ENCODE data around the gene NEBL.

NEBL gene

DNA sequence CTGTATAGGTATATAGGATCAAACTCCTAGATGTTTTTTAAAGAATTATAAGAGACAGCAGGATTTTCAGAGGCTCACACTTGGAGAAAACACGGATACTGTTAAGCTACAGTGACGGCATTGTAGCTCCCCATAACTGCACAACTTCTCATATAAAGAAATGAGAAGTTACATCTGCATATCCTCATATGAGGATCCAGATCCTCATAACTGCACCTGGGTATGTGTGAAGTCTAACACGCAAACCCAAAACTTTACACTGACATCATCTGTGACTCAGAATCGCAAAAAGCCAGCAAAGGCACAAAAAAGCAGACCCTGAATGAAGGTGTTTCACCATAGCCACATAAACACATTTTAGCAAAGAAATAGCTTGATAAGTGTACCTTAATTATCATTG, 34.1 kb downstream of the NEBL start:
- no peak for DNase-seq

DNA sequence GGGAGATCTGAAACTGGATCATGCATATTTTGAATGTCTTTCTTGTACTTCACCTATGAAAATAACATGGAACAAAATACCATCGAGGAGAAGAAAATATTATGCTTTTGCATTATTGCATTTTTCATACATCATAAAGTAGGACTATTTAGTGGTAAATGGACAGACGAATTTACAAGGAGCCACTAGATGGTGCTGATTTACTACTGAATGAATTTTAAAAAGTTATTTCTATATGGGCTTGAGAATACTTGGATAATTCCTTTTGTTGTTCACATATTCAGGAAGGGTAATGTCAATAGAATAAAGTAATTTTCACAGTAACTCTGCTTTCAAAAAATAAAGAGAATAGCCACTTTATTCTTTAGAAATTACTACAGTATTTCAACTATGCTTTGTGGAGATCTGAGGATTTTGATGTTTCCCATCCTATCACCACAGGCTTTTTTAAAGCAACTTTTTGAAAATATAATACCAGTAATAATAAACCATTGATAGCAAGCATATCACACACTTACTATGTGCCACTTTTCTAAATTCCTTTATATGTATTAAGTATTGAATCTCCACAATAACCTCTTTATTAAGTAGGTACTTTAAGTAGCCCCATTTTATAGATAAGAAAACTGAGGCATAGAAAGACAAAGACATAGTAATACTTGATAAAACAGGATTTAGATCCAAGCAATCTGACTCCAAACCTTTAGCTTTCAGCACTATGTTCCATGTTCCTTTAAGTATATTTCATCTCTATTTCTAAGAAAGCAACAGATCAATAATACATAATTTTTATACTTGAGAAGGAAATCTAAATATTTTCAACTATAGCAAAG, 38.6 kb downstream of the NEBL start:
- DNase-seq = peak; percentile 28

DNA sequence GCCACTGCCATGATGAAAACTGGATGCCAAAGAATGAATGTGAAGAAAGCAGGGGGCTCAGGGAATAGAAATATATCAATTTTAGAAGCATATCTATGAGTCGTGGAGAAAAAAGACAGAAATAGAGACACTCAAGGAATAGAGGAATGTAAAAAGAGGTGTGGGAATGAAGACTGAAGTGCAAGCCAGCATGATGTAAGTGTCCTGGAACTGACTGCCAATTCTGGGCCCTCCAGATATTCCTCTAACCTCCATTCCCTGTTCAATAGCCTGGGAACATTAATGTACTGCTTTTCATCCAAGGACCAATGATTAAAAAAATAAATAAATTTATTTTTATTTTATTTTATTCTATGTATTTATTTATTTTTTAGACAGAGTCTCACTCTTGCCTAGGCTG, 40.6 kb downstream of the NEBL start:
- DNase-seq = no peak

DNA sequence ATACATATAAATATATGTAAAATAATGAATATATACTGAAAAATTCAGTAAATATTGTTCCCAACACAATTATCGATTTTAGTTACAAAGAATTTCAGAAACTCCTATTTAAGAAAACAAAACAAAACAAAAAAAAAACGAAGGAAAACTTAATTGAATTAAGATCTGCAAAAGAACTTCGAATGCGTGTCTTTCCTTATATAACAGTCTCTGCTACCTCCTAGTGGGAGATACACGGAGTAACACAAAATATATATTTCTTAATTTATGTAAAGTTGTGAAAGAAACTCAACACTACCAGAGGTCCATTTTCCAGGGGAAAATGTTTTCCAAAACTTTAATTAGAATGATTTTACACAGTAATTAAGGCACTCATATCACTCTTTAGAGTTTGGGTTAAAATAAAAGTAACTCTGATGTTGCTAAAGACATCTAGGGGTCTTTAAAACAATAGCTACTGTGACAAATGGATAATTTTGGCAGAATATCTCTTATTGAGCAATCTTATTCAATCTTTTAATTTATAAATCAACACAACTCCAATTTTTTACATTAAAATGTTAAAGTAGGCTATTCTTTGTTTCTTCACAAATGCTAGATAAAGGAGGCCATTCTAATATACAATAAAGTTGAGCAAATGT, 41.6 kb downstream of the NEBL start:
- peak; percentile 28 for DNase-seq

DNA sequence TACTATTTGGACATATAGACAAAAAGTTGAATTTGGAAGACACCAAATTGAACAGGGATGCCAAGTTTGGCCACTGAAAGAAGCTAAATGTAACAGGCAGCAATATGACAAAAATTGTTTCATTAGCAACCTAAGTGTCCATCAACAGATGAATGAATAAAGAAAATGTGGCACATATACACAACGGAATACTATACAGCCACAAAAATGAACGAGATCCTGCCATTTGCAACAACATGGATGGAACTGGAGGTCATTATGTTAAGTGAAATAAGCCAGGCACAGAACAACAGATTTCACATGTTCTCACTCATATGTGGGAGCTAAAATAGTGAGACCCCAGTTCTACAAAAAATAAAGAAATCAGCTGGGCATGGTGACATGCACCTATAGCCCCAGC, 43.8 kb downstream of the NEBL start:
- no peak for DNase-seq

DNA sequence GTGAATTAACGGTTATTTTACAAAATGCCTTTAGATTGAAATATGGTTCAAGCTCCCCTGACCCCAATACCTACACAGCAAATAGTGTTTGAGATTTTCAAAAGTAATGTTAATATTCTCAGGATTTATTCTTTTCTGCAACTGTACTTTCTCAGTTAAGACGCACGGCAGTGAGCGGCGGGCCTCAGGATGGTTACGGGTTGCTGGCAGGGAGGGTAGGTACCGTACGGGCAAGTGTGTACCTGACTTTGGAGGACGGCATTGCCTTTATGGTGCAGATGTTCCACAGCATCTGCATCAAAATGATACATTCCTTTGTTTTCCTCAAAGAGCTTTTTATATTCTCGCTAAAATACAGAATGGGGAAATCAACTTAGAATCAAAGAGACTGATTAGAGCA, 44.8 kb downstream of the NEBL start:
- no peak for DNase-seq

DNA sequence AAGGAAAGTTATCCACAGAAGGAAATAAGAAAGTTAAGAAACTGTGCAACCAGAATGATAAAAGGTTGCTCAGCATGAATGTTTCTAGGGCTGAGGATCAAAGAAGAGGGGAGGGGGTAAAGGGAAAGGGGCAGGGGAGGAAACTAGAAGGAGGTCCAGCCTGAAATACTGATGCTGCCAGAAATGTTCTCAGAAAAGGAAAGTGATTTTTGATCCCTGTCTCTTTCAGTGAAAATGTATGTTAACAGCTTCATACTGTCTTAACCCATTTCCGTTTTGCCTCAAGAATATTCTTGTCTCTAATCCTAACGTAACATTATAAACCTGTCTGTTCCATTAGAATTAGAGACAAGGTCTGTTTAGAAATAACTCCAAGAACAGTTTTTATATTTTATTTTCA, 49.6 kb downstream of the NEBL start:
- no peak for DNase-seq

DNA sequence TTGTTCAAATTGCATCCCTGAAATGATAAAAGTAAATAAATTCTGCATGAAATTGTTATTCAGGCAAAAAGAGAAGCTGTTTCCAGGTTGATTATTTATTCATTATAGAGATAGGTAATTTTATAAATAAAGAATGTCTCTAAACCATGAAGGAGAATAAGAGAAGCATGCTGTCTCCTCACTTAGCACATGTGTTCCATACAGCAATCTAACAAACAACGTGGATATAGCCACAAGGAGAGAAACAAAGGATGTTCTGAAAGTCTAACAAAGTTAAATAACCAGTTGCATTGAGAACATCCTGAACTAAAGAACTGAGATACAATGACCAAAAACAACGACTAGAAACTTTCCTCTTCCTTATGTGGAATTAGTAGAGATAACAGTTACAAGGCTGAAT, 50.8 kb downstream of the NEBL start:
- DNase-seq = no peak

DNA sequence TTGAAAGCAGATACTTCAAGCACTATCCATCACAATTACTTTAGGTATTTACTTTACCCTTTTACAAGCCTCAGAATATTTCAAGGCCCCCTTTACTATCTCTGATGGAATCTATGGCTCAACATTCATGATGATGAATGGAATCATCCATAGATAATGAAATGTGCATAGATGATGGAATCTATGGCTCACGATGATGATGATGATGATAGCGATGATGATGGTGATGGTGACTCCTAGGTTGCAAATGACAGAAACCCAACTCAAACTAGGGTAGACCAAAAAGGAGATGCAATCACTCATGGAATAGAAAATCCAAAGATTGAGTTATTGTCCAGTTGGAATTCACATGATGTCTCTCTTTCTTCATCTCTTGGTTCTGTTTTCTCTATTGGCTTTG, 55.7 kb downstream of the NEBL start:
- no peak for DNase-seq

DNA sequence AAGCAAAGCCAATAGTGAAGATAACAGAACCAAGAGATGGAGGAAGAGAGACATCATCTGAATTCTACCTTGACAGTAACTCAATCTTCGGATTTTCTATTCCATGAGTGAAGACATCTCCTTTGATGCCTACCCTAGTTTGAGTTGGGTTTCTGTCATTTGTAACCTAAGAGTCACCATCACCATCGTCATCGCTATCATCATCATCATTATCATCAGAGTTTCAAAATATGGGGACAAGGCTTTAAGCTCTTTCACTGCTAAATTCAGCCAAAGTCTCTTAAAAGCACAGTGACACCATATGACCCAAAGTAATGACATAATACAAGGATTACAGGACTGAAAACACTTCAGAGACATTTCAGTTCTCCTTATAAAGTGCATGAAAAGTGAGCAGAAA, 57.2 kb downstream of the NEBL start:
- DNase-seq = no peak

DNA sequence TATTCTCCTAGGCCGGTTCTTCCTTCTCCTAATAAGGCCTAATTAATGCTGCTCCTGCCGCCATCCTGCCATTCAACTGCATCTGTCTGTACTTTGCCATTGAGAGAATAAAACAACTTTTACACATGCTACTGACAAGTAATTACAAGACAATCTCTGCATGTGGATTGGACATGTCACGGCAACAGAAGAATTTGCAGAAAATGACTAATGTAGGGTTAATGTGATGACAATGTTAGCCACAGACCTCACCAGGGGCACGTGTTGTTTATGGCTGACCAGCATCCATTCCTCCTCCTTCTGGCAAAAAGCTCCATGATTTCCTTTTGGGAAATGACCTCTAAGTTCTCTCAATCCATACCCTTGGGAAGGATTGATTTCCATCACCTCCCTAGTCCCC, 58.0 kb downstream of the NEBL start:
- peak; percentile 27 for DNase-seq

DNA sequence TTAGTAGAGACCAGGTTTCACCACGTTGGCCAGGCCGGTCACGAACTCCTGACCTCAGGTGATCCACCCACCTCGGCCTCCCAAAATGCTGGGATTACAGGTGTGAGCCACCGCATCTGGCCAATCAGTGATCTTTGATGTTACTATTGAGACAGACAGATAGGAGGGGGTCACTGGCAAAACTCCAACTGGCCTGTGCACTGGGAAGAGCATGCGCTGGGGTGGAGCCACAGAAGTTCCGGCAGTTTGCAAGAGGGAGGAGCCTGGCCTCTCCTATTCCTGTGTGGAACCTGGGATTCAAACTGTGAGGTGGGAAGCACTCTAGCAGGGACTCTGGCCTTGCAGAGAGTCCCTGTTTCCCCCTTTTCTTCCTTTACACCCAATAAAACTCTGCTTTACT, 60.7 kb downstream of the NEBL start:
- DNase-seq = no peak

DNA sequence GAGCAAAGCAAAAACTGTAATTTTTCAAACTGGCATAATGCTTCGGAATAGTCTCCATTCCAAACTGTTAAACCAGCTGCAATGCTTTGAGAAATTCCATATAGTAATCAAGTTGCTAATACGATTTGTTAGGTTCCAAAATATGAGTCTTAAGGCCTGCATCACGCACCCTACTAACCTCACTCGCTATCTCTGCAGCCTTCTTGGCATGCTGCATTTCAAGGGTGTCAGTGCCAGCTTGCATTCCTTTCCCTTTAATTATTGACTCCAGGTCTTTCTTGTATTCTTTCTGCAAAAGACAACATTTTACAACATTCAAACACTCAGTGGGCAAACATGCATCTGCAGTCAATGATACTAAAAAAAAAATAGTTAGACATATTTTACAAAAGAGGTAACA, 61.8 kb downstream of the NEBL start:
- no peak for DNase-seq

DNA sequence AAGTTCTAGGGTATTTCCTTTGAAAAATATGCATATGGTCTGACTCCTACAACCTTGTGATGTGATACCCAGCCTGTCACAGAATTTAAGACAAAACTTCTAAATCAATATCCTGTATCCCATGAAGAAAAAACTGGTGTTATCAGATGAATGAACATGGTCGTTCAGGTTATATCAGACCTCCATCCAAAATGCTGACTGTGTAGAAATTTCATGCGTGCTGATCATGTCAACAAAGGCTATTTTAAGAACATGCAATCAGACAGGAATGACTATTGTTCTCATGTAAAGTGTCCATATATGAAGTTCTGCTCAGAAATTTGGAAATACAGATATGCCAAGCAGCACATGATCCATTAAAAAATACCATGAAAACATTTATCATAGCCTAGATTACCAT, 62.3 kb downstream of the NEBL start:
- DNase-seq = no peak

DNA sequence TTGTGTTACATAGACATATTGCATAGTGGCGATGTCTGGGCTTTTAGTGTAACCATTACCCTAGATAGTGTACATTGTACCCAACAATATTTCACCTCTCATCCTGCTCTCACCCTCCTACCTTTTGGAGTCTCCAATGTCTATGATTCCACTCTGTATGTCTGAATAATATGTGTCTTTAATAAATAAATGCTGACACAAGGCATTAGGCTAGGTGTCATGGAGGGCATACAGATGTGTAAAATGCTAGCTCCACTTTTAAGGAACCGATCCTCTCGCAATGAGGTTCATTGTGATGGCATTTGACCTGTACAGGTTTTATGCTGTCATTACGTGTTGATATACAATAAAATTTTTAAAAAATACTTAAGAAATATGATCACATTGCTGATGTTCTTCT, 74.3 kb downstream of the NEBL start:
- no peak for DNase-seq

DNA sequence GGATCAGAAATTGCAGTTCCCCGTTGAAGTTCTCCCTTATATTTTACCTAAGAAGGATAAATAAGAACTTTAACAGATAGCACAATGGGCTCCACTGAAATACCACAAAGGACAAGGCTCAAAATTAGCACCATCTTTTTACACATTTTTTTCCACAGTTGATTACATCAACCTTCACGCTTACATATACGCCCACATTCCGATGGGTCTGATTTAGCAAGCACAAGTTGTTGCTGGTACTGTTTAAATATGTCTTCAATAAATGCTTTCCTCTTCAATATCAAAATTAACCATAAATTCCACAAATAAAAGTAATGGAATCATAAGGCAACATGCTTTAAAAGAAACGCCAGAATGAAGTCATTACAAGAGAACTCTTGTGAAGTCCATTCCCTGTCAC, 79.5 kb downstream of the NEBL start:
- DNase-seq = peak; percentile 9

DNA sequence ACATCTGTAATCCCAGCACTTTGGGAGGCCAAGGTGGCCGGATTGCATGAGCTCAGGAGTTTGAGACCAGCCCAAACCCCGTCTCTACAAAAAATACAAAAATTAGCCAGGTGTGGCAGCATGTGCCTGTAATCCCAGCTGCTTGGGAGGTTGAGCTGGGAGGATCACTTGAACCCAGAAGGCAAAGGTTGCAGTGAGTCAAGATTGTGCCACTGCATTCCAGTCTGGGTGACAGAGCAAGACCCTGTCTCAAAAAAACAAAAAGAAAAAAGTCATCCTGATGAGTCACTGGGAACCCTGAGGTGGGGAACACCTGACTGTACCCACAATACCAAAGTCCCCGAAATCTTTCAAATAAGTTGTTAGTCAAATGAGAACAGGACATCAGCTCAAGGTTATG, 80.0 kb downstream of the NEBL start:
- DNase-seq = no peak

DNA sequence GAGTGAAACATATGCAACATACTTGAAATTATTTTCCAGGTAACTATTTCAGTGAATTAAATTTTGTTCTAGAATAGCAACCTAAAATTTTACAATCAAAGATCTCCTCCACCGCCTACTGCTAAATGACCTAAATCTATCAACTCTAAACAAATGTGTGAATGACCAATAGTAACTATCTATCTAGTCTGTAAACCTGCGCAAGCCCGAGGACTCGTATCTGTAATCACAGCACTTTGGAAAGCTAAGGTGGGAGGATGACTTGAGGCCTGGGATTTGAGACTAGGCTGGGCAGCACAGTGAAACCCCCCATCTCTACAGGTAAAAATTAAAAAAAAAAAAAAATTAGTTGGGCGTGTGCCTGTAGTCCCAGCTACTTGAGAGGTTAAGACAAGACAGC, 83.0 kb downstream of the NEBL start:
- no peak for DNase-seq

DNA sequence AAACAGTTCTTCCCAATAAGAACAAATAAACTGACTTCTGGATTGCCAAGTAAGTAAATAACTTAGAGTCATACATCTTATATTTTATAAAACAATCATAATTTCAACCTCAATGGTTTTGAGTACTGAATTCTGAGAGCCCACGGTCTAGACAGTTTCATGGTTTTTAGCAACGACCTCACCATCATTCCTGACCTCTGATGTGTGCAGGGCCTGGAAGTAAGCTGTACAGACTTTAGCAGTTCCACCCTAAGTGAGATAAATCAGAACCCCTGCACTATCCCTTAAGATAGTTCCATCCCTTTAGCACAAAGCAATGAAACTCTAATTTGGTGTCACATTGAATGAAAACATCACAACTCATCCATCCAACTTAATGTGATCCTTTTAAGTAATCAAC, 86.0 kb downstream of the NEBL start:
- DNase-seq = peak; percentile 24

DNA sequence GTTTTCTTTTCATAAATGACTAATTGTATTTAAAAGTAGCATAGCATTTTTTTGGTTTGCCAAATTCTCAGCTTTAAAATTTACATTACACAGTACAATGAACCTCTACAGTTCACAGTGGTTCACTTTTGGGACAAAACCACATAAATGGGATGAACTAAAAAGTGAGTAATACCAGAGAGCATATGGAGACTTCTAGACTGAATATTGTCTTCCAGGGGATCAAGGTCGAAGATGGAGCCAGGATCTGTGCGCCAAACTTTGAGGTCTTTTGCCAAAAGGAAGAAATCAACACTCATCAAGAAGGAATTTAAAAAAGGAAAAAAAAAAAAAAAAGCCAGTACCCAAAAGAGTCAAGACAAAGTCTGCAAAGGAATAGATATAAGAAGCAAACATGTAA, 87.5 kb downstream of the NEBL start:
- DNase-seq = peak; percentile 66

DNA sequence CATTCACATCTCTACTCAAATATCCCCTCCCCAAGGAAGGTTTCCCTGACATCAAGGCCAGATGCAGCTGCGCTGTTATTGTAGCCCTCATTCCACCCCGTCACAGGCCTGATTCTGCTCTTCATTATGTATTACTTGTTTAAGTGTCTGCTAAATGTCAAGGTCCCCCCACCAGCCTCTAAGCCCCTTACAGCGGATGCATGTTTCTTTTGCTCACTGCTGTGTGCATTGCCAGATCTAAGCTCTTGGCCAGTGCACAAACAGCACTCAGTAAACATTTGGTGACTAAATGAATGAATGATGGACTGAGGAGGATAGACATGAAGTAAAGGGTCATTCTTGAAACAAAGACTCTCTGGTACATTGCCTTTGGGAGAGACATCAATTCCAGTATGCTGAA, 90.6 kb downstream of the NEBL start:
- no peak for DNase-seq

DNA sequence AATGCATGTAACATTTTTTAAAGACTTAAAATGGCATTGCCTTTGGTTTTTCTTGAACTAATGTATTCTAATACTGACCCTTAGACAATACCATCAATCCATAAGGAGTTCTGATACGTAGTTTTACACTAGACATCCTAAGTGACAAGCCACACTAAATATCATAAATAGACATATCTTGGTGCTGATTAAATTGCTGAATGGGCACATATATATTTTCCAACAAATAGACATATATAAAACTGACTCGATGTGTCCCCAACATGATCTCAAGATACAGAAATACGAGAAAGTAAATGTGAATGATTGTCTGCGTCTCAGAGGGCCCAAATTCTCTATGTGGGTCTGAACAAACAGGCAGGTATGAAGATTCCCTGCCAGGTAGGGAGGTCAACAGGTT, 99.8 kb downstream of the NEBL start:
- no peak for DNase-seq

DNA sequence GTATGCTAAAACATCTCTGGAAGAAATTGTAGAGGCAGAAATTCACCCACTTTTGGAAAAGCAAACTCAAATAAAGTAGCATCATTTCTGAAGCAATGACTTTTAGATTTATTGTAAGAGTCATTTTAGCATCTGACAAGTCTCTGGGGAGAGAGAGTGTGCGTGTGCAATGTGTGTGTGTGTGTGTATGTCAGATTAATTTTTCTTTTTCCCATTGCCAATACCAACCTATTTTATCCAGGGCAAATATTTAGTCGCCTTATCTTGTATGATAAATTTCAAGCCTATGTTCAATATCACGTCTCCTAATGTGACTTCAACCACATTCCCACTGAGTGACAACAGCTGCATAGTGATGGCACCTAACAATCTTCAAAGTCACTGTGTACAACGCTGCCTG, 101.7 kb downstream of the NEBL start:
- DNase-seq = no peak

DNA sequence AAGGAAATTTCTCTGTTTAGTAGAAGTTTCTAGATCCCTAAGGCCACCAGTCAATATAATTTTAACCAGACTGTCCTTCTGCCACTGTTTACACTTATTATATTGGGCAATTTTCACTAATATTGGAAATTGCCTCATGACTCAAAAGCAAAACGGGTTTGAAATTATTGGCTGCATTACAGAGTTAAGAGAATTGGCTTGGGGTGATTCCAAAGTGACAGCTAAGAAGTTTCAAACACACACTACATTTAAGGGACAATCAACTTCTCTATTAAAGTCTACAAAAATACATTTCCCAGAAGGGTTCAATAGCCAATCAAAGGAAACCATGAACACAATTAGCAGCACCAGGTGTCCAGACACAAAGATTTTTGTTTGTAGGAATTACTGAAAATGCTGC, 111.9 kb downstream of the NEBL start:
- no peak for DNase-seq

All from fibroblast of skin of abdomen (primary cell).